HL-60 (cell line): ENCODE data around the gene CCDC83.

ENCODE experiments used
- POLR2AphosphoS5 ChIP-seq: IDR thresholded peaks from 2 replicates; pipeline ENCODE4 v1.6.1; 2012; ENCODE audit warnings: low read depth
- SPI1 ChIP-seq: IDR thresholded peaks from 2 replicates; pipeline ENCODE4 v1.6.1; 2012; ENCODE audit warnings: low read depth, mild to moderate bottlenecking, borderline replicate concordance
- TF ChIP-seq, protein P1 (sequence below): IDR thresholded peaks from one replicate; pipeline ENCODE4 v1.5.1; 2011; ENCODE audit warnings: low read length, control low read depth, inconsistent platforms; ENCODE audit not compliant: insufficient read depth
- TF ChIP-seq, protein P2 (sequence below): IDR thresholded peaks from 2 replicates; pipeline ENCODE4 v1.6.1; 2012; ENCODE audit warnings: low read depth; ENCODE audit not compliant: insufficient replicate concordance

- TF ChIP-seq, protein P1, sequence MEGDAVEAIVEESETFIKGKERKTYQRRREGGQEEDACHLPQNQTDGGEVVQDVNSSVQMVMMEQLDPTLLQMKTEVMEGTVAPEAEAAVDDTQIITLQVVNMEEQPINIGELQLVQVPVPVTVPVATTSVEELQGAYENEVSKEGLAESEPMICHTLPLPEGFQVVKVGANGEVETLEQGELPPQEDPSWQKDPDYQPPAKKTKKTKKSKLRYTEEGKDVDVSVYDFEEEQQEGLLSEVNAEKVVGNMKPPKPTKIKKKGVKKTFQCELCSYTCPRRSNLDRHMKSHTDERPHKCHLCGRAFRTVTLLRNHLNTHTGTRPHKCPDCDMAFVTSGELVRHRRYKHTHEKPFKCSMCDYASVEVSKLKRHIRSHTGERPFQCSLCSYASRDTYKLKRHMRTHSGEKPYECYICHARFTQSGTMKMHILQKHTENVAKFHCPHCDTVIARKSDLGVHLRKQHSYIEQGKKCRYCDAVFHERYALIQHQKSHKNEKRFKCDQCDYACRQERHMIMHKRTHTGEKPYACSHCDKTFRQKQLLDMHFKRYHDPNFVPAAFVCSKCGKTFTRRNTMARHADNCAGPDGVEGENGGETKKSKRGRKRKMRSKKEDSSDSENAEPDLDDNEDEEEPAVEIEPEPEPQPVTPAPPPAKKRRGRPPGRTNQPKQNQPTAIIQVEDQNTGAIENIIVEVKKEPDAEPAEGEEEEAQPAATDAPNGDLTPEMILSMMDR, result no peak
- TF ChIP-seq SPI1, result no peak
- no peak for TF ChIP-seq POLR2AphosphoS5
- TF ChIP-seq, protein P2, sequence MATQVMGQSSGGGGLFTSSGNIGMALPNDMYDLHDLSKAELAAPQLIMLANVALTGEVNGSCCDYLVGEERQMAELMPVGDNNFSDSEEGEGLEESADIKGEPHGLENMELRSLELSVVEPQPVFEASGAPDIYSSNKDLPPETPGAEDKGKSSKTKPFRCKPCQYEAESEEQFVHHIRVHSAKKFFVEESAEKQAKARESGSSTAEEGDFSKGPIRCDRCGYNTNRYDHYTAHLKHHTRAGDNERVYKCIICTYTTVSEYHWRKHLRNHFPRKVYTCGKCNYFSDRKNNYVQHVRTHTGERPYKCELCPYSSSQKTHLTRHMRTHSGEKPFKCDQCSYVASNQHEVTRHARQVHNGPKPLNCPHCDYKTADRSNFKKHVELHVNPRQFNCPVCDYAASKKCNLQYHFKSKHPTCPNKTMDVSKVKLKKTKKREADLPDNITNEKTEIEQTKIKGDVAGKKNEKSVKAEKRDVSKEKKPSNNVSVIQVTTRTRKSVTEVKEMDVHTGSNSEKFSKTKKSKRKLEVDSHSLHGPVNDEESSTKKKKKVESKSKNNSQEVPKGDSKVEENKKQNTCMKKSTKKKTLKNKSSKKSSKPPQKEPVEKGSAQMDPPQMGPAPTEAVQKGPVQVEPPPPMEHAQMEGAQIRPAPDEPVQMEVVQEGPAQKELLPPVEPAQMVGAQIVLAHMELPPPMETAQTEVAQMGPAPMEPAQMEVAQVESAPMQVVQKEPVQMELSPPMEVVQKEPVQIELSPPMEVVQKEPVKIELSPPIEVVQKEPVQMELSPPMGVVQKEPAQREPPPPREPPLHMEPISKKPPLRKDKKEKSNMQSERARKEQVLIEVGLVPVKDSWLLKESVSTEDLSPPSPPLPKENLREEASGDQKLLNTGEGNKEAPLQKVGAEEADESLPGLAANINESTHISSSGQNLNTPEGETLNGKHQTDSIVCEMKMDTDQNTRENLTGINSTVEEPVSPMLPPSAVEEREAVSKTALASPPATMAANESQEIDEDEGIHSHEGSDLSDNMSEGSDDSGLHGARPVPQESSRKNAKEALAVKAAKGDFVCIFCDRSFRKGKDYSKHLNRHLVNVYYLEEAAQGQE, result no peak
Observed at GRCh38 chr11:85875505-85875904, 20.3 kb downstream of the CCDC83 start.
